Ishikawa (cell line): ENCODE measurements around the gene PGBD5.

Source experiments
- CEBPB ChIP-seq: IDR thresholded peaks from 2 replicates; pipeline ENCODE4 v1.6.1; 2012
- CREB1 ChIP-seq: IDR thresholded peaks from 2 replicates; pipeline ENCODE4 v1.6.1; 2012; ENCODE audit warnings: low read depth
- EGR1 ChIP-seq: IDR thresholded peaks from 2 replicates; pipeline ENCODE4 v1.6.1; 2012
- EP300 ChIP-seq: IDR thresholded peaks from 2 replicates; pipeline ENCODE4 v1.6.1; 2012; ENCODE audit warnings: borderline replicate concordance
- FOXM1 ChIP-seq: IDR thresholded peaks from 2 replicates; pipeline ENCODE4 v1.6.1; 2012; ENCODE audit warnings: low read depth, borderline replicate concordance
- NFIC ChIP-seq: IDR thresholded peaks from 2 replicates; pipeline ENCODE4 v1.6.1; 2012
- RAD21 ChIP-seq: IDR thresholded peaks from 2 replicates; pipeline ENCODE4 v1.6.1; 2012; ENCODE audit warnings: low read depth
- TAF1 ChIP-seq: IDR thresholded peaks from 2 replicates; pipeline ENCODE4 v1.6.1; 2012; ENCODE audit warnings: low read depth, mild to moderate bottlenecking
- TEAD4 ChIP-seq: IDR thresholded peaks from 2 replicates; pipeline ENCODE4 v1.6.1; 2012
- YY1 ChIP-seq: IDR thresholded peaks from 2 replicates; pipeline ENCODE4 v1.6.1; 2012; ENCODE audit warnings: low read depth
- ZBTB7A ChIP-seq: IDR thresholded peaks from 2 replicates; pipeline ENCODE4 v1.6.1; 2012; ENCODE audit warnings: low read depth
- TF ChIP-seq, protein P1 (sequence below): IDR thresholded peaks from 2 replicates; pipeline ENCODE4 v1.6.1; 2012
- TF ChIP-seq, protein P2 (sequence below): IDR thresholded peaks from 2 replicates; pipeline ENCODE4 v1.6.1; 2012
- TF ChIP-seq, protein P3 (sequence below): IDR thresholded peaks from 2 replicates; pipeline ENCODE4 v1.6.1; 2012; ENCODE audit warnings: low read depth, mild to moderate bottlenecking

The PGBD5 gene

DNA sequence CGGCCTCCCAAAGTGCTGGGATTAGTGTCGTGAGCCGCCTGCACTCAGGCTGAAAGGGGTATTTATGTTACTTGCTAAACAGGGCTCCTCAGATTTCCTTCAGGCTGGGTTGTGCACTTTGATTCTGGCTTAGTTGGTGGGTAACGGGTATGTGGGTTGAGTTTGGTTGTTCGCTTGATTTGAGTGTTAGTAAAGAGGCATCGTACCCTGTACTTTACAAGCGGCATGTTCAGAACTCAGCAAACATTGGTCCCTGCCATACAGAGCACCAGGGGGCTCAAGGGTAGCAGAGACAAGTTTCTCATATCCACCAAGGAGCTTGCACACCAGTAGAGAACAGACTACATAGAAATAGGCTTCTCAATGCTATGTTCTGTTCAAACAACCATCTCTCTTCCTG is 147.8 kb downstream of the PGBD5 start:
- TF ChIP-seq, protein P1, sequence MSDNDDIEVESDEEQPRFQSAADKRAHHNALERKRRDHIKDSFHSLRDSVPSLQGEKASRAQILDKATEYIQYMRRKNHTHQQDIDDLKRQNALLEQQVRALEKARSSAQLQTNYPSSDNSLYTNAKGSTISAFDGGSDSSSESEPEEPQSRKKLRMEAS: no peak
- TF ChIP-seq YY1 (no peak), EP300 (no peak), CEBPB (no peak), FOXM1 (no peak), ZBTB7A (no peak), NFIC (no peak), EGR1 (no peak)
- TF ChIP-seq, protein P2, sequence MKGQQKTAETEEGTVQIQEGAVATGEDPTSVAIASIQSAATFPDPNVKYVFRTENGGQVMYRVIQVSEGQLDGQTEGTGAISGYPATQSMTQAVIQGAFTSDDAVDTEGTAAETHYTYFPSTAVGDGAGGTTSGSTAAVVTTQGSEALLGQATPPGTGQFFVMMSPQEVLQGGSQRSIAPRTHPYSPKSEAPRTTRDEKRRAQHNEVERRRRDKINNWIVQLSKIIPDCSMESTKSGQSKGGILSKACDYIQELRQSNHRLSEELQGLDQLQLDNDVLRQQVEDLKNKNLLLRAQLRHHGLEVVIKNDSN: no peak

DNA sequence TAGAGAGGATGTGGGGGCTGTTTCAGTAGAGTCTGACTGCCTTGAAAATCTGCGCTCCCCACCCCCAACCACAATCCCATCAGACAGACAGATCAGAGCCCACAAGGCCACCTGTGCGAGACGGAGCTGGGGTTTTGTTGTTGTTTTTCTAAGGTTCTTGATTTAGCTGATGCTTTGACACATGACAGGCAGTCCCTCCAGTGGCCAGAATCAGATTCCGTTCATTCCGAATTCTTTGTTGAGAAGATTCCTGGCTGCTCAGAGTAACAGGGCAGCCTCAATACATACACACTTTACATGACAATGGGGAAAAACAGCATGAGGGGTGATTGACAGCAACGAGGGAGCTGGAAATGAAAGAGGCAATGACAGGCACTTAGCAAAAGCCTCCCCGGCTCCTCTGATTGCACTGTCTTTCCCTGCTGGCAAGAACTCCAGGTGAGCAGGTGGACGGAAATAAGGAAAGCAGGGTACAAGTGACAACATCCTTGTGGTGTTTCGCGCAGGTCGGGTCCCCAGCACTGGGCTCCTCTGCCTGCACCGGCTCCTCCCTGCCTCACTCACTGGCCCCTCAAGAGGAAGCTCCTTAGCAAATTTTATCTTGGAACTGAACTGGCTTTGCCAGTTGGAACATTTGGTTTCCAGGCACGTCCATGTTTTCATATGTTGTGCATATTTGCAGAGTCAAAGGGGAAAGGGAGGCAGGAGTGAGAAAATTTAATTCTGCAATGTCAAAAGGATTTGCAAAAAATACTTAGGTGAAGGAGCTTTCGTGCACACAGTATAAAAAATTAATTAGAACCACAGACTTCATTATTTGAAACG is 148.7 kb downstream of the PGBD5 start:
- TF ChIP-seq CEBPB (no peak), TEAD4 (no peak), RAD21 (no peak), CREB1 (no peak), YY1 (no peak)
- TF ChIP-seq, protein P3, sequence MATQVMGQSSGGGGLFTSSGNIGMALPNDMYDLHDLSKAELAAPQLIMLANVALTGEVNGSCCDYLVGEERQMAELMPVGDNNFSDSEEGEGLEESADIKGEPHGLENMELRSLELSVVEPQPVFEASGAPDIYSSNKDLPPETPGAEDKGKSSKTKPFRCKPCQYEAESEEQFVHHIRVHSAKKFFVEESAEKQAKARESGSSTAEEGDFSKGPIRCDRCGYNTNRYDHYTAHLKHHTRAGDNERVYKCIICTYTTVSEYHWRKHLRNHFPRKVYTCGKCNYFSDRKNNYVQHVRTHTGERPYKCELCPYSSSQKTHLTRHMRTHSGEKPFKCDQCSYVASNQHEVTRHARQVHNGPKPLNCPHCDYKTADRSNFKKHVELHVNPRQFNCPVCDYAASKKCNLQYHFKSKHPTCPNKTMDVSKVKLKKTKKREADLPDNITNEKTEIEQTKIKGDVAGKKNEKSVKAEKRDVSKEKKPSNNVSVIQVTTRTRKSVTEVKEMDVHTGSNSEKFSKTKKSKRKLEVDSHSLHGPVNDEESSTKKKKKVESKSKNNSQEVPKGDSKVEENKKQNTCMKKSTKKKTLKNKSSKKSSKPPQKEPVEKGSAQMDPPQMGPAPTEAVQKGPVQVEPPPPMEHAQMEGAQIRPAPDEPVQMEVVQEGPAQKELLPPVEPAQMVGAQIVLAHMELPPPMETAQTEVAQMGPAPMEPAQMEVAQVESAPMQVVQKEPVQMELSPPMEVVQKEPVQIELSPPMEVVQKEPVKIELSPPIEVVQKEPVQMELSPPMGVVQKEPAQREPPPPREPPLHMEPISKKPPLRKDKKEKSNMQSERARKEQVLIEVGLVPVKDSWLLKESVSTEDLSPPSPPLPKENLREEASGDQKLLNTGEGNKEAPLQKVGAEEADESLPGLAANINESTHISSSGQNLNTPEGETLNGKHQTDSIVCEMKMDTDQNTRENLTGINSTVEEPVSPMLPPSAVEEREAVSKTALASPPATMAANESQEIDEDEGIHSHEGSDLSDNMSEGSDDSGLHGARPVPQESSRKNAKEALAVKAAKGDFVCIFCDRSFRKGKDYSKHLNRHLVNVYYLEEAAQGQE: no peak
- TF ChIP-seq, protein P1: no peak

DNA sequence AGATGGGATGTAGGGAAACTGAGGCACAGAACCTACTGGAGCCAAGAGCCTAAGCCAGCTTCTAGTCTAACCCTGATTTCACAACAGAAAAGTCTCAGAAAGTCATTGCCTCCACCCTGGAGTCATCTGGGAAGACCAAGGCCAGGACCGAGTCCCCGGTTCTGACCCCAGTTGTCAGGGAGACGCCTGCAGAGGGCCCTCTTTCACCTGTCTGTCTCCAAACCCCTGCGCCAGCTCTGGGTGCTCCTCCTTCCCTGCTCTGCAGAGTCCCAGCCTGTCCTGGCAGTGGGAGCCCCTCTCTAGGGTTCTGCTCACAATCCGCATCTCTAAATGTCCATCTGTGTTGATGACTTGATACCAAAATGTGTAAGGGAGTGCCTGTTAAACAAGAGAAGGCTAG is 149.7 kb downstream of the PGBD5 start:
- TF ChIP-seq FOXM1 (no peak), TAF1 (no peak), YY1 (no peak), CEBPB (no peak), ZBTB7A (no peak)
- TF ChIP-seq, protein P3: no peak

DNA sequence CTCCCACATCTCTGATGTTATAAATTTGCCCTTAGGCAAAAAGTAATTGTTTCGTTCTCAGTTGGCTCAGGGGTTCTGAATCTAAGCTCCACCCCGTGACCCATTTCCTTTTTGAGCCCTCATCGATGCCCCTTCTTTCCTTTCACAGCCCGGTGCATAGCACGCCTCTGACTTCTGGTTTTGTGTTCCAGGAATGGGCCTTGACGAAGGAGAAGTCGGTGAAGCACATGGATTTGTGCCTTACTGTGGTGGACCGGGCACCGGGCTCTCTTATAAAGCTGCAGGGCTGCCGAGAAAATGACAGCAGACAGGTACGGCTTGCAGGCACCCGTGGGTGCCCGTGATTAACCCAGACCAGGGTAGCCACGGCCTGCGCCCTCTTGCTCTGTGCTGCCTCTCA is 151.9 kb downstream of the PGBD5 start:
- TF ChIP-seq, protein P3: no peak

DNA sequence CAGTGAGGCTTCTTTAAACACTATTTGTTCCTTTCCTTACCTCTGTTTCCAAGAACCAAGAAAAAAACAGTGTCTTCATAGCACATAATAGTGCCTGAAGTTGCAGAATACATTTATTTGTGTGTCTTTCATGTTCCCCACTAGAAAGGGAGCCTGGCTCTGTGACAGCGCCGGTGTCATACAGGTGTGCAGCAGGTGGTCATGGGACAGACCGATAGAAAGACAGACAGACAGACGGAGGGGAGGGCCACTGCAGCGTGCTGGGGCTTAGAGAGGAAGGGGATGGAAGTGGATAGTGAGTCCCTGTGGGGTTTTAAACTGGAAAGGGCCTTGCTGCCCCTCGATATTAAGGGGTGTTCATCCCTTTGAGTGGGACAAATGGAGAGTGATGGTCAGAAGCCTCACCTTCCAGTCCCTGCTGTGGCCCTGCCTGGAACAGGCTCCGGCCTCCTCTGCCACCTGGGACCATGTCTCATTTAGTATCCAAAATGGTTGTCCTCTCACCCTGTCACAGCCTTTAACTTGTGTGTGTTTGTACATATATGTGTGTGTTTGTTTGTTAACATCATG is 152.9 kb downstream of the PGBD5 start:
- no peak for TF ChIP-seq CEBPB
- TF ChIP-seq, protein P1: no peak
- TF ChIP-seq FOXM1: no peak
- TF ChIP-seq, protein P2: no peak
- no peak for TF ChIP-seq TAF1
- no peak for TF ChIP-seq CREB1
- TF ChIP-seq ZBTB7A: no peak
- TF ChIP-seq YY1: no peak
